HG03460 (cell line): ENCODE data around the gene MUS81.
A peak's percentile ranks its signal among the peaks of the same experiment; 100 is the strongest.
"Not testable (repeated sequence)": the region's sequence is repeated elsewhere in the genome, so short reads cannot be mapped to it uniquely, and the experiment has no call there.

Source experiments
- ATAC-seq: cut with Tn5 transposase; IDR thresholded peaks from one replicate; pipeline ENCODE4 v1.9.1; 2021; ENCODE audit not compliant: unreplicated experiment

MUS81 gene

DNA sequence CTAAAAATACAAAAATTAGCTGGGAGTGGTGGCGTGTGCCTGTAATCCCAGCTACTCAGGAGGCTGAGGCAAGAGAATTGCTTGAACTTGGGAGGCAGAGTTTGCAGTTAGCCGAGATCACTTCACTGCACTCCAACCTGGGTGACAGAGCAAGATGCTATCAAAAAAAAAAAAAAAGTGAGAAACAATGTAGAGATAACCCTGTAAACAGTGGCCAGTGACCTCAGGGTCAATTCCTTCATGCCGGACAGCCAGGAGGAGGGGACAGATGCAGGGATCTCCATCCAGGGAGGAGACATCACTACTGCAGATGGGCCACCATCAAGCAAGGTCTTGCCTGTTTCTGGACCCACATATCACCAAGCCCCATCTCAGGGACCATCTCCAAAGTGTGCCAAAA lies 12.5 kb upstream of the MUS81 start:
- ATAC-seq = no peak

- ATAC-seq = not testable (repeated sequence)
These were observed 11.5 kb upstream of the MUS81 start for GRCh38 chr11:65848693-65849092.

DNA sequence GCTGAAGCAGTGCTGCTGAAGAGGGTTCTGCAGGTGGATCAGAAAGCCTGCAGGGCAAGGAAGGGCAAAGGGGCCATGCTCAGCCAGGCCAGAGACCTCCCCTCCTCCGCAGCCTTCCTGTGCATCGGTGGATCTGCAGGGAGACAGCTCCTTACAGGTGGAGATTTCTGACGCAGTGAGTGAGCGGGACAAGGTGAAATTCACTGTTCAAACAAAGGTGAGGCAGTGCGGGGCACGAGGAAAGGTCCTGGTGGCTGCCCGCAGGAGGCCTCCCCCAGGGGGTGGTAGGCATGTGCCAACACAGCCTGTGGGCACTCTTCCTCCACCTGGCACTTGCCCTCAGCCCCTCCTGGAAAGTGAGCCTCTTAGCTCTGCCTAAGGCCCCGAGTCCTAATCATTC lies 10.9 kb upstream of the MUS81 start:
- no peak for ATAC-seq

GRCh38 chr11:65849771-65850216 lies 10.4 kb upstream of the MUS81 start:
- ATAC-seq = no peak

GRCh38 chr11:65850217-65851082 lies 9.8 kb upstream of the MUS81 start:
- no peak for ATAC-seq

- ATAC-seq = no peak
These were observed 9.1 kb upstream of the MUS81 start for GRCh38 chr11:65851083-65851579.

DNA sequence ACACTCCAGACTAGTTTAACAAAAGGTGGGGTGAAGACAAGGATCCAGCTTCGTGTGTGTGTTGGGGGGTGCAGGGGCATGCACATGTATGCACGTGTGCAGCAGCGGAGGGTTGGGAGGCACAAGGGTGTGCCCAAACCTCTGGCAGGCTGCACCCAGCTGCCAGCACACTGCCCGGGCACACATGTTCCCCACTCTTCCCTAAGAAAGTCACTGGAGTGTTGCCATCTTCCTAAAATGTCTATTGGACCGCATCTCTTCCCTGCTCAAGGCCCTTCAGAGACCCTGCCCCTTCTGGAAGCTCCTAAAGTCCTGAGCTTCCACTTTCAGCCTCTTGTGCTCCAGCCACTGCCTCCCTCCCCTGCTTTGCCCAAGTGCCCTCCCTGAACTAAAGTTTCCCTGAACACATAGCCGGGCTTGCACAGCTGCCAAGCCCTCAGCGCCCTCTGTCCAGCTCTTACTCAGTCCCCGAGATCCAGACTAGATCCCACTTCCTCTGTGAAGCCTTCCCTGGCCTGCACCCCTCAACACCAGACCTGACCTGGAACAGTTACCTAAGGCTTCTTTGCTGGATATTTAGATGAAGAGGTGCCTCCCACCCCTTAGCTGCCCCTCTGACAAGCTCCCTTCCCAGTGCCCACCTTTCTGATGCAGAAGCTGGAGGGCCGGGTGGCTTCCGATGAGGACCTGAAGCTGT lies 8.3 kb upstream of the MUS81 start:
- no peak for ATAC-seq

GRCh38 chr11:65852508-65853245 lies 7.6 kb upstream of the MUS81 start:
- no peak for ATAC-seq

DNA sequence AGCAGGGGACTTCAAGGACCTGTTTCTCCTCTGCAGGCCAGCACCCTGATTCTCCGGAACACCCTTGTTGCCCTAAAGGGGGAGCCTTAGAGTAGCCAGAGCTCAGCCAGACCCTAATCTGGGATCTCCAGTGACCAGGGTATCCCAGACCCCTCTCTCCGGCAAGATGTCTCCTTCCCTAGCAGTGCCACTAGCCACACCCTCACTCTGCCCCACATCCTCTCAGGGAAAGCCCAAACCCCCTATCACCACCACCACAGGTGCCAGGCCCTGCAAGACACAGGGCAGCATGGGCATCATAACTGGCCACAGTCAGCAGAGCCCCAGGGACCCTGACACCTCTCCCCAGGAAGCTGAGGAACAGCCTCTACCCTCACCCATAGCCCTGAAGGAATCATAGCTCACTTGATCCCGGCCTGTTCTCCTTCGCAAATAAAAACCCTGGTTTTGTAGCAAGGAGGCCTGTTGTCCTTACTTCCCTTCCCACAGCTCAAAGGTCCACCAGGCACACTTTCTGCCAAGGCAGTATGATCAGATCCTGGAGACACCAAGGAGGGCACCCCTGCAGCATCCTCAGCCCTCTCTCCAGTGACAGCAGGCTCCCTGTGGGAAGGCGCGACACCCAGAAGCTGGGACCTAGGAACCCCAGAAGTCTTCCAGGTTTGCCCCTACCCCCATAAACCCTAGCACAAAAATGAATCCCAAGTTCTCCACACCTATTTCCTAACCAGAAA lies 6.8 kb upstream of the MUS81 start:
- no peak for ATAC-seq

DNA sequence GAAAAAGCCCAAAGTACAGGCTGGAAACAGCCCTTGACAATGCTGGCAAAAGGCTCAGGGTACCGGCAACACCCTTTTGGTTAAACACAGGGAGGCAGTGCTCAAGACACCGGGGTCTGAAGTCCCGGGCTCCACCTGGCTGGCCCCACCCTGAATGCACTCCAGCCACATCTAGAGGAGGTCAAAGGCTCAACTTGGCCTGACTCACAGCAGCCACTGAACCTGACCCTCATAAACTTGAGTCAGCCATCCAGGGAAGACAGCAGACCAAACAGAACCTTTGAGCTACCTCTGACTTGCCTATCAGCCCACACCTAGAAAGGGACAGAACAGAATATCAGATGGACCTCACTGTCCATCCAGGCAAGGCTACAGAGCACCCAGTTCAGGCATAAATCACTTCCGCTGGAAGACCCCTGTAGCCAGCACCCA lies 6.1 kb upstream of the MUS81 start:
- no peak for ATAC-seq

DNA sequence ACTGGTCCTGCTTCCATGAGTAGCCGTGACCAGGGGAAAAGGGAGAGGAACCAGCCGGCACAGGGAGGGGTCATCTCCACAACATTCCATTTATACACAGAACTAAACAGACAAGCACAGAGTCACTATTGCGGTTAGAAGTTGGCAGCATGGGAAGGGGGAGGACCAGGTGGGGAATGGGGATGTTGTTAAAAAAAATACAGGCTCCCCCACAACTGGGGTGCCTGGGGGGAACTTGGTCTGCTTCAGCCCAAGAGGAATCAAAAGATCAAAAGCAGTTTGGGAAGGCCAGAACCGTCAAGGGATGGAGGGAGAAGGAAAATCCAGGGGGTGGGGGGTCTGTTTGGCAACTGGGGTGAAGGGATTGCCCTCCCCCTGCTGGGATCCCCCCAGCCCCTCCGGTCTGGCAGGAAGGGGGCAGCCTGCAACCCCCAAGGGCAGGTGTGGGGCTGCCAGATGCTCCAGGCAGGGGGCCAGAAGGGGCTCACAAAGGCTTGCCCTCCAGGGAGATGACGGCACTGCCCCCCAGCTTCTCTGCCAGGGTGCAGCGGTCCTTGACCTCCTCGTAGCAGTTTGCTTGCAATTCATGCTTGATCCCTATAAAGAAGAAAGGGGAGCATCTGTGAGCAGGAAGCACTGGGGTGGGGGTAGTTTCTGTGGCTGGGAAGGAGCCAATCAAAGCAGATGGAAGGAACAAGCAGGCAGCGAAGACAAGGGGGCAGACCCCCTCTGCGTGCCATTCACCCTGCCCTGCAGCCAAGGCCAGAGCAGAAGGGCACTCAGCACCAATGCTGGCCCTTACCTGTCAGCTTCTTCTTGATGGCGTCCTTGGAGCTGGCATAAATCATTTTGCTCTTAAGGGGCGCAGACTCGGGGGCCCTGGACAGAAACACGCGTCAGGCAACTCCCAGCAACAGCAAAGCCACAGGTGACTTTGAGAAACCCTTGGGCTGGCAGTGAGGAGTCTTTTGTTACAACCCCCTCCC lies 5.1 kb upstream of the MUS81 start:
- ATAC-seq = no peak

DNA sequence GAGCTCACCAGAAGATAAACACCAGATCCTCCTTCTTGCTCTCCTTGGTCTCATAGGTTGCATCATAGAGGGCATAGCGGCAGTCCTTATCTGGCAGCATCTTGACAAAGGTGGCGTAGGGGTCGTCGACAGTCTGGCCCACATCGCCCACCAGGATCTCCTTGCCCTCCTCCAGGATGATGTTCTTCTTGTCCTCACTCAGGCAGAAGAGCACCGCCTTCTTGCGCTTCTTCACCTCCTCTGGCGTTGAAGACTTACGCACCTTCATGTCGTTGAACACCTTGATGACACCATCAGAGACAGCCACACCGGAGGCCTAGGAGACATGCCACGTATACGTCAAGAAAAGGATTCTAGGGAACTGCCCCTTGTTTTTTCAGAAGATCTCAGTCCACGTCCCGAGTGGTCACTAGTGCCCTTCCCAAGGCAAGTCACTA lies 4.3 kb upstream of the MUS81 start:
- no peak for ATAC-seq

DNA sequence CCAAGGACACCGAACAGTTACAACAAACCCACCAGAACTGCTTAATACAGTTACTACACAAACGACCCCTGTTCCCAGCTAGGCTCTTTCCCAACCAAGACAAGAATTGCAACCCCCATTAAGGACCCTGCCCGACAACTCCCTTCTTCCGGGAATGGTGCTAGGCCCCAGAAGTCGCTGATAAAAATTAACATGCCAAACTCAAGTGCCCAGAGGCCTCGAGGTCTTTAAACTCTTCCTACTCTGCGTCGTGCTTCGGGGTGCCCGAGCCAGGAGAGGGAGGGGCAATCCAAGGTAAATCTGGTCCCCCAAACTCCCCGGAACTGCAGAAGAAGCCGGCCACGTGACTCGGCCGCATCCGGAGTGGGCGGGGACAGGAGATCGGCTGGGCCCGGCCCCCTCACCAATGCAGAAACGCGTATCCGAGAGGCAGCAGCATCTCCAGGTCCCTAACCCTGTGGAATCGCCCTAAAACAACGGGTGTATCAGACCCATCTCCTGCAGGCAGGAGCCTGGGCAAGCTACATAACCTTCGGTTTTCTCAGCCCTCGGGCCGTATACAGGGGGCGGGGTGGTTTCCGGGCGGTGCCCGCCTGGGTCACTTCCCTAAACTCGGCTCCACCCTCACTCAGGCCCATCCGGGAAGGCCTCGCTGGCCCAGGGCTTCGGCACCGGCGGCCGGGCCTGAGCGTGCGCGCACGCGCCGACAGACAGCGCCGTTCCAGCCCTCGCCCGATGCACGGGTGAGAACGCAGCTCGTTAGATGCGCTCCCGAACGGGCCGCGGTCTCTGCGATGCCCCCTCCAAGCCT lies 3.3 kb upstream of the MUS81 start:
- no peak for ATAC-seq

DNA sequence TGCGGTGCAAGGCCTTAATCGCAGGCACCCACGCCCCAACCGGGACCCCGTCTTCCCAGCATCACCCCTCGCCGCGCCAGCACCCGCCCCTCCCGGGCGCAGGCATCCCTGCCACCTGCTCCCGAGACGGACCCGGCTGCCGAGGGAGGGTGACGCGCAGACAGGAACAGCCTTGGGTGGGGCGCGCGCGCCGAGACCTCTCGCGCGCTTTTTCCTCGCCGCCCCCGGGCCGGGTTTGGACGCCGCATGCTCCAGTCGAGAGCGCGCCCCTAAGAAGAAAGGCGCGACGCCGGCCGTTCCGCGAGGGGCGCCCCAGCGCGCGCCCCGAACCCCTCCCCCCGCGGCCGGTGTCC lies 2.8 kb upstream of the MUS81 start:
- peak; percentile 1 for ATAC-seq

GRCh38 chr11:65857853-65858680 lies 2.2 kb upstream of the MUS81 start, which contains the start of gene CFL1:
Gene CFL1, minus strand, starts transcription at chr11:65858180. Its CDS starts 81 bp downstream, at chr11:65858099.
- ATAC-seq = peak; percentile 47

DNA sequence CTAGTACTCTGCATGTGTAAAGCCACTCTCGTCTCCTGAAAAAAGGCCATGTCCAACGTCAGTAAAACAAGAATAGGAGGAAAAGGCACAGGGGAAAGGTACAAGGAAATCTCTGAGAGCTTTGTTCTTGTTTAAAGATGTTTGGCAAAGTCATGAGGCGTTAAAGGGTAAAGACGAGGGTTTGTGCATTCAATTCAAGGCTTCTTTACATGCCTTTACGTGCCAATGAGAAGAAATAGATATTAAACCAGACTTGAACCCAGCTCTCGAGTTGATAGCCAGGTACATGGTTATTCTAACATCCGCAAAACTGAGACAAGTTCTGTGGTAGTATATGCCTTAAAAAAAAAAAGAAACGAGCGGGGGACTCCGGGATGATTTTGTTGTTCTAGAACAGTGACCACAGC lies 1.5 kb upstream of the MUS81 start:
- ATAC-seq = no peak

DNA sequence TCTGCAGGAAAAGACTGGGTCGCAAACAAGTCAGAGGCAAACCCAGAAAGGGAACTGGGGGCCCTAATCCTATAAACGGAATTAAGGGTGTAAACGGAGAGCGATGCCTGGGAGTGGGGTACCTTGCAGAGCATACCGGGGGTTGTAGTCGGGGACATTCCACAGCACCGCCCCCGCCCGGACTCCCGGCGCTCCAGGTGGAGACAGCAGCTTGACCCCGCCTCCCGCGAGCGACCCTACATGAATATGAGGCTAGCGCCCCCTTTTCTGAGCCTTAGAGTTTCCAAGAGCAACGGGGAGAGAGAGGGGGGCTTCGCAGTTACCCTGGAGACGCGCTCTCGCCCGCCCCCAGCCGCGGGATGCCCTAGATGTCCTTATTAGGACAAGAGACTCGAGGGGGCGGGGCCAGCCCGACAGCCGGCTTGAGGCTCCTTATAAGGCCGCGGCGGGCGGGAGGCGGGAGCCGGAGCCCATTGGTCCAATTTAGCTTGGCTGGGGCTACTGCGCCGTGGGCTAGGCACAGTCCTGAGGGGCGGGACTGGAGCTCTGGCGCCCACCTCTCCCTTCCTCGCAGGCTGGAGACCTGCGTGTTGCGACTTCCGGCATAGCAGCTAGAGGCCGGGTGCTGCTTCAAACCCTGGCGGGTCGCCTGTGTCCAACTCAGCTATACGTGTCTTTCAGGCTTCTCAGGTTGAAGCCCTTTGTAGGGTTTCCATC lies 980 bp upstream of the MUS81 start:
- peak; percentile 42 for ATAC-seq
